GM18858 (cell line): Measurements from ENCODE around the gene CST3.
"Not testable (repeated sequence)": the region's sequence is repeated elsewhere in the genome, so short reads cannot be mapped to it uniquely, and the experiment has no call there.

ENCODE experiments used
- ATAC-seq: cut with Tn5 transposase; IDR thresholded peaks from one replicate; pipeline ENCODE4 v1.9.1; 2021; ENCODE audit not compliant: unreplicated experiment

The CST3 gene

GRCh38 chr20:23644164-23644563, 6.4 kb upstream of the CST3 start:
- no peak for ATAC-seq

- no peak for ATAC-seq
These were observed 5.9 kb upstream of the CST3 start for GRCh38 chr20:23643659-23644058.

- ATAC-seq: no peak
These were observed 4.4 kb upstream of the CST3 start for GRCh38 chr20:23641936-23642751.

- ATAC-seq: no peak
These were observed 3.2 kb upstream of the CST3 start for GRCh38 chr20:23640671-23641667.

GRCh38 chr20:23640018-23640601, 2.4 kb upstream of the CST3 start:
- no peak for ATAC-seq

GRCh38 chr20:23639490-23639958, 1.8 kb upstream of the CST3 start:
- no peak for ATAC-seq

- no peak for ATAC-seq
These were observed 554 bp upstream of the CST3 start for GRCh38 chr20:23638309-23638708.

GRCh38 chr20:23636908-23637281, 860 bp downstream of the CST3 start:
- no peak for ATAC-seq

- ATAC-seq: no peak
These were observed 1.4 kb downstream of the CST3 start for GRCh38 chr20:23636182-23636907.

GRCh38 chr20:23635768-23636090, 2.0 kb downstream of the CST3 start:
- ATAC-seq: not testable (repeated sequence)

GRCh38 chr20:23634985-23635767, 2.6 kb downstream of the CST3 start:
- no peak for ATAC-seq

GRCh38 chr20:23634044-23634801, 3.5 kb downstream of the CST3 start:
- ATAC-seq: no peak

- ATAC-seq: no peak
These were observed 4.8 kb downstream of the CST3 start for GRCh38 chr20:23632711-23633573.

- ATAC-seq: no peak
These were observed 5.6 kb downstream of the CST3 start for GRCh38 chr20:23631981-23632710.

GRCh38 chr20:23631226-23631822, 6.4 kb downstream of the CST3 start:
- ATAC-seq: no peak

GRCh38 chr20:23630392-23630849, 7.3 kb downstream of the CST3 start:
- ATAC-seq: no peak
